Stimulated activated CD8-positive, alpha-beta memory T cell treated with anti-CD3 and anti-CD28 coated beads, Interleukin-2, amount 100 ng/mL, for 48 hours (primary cell): Measurements from ENCODE around the gene MCTP1.

Source experiments
- DNase-seq, 2 donors: peaks; one replicate each; pipeline ENCODE4 v3.0.0-alpha.2; 2020; ENCODE audit warnings: low read depth in 2 of 2

MCTP1 gene

DNA sequence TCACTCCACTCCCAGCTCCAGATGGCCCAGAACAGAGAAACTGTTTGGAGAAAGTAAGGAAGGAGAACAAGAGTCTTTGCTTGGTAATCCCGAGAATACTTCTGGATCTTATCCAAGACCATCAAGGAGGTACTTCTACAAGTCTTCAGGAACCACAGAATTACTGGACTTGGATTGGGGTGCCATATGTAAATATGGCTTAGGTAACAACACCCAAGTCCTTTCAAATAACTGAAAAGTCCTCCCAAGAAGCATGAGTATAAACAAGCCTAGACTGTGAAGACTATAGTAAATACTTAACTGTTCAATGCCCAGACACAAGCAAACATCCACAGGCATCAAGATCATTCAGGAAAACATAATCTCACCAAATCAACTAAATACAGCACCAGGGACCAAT is 170.0 kb downstream of the MCTP1 start:
- no peak for DNase-seq

DNA sequence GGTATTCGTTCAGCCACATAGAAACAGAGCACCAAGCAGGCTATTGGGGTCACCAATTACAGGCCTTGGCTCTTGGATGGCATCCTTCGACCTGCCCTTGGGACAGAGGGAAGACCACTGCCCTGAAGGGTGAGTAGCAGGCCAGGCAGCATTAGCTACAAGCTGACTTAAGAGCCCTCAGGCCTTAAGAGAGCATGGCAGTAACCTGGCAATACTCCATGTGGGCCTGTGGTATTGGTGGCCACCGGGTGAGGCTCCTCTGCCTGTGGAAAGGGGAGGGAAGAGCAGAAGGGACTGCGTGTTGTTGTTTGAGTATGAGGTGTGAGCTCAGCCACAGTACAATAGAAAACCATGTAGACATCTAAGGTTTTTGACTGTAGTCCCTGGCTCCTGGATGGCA is 170.6 kb downstream of the MCTP1 start:
- no peak for DNase-seq

DNA sequence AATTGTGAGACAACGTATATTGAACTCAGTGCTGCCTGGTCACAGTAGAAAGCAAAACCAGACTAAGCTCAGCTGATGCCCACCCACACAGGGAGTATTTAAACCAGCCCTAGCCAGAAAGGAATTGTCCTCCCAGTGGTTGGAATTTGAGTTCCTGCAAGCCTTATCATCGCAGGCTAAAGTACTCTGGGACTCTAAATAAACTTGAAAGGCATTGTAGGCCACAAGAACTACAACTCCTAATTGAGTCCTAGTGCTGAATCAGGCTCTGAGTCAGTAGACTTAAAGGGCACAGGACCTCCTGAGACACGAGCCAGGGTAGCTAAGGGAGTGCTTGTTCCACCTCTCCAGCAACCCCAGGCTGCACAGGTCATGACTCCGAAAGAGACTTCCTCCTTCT is 171.4 kb downstream of the MCTP1 start:
- DNase-seq = no peak

DNA sequence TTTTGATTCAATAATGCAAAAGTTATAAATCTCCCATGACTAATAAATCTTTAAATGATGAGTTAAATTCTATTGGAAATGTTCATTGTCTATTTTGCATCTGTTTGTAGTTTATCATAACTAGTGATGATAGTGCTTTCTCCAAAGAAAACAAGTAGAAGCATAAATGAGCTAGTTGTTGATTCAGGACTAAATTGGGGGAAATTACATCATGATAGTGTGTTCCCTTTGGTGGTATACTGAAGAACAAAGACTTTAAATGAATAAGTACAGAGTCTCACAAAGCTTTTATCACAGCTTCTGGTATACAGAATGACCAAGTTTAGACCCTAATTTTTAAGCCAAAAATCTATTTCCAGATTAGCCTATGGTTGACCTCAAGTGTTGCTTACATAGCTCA is 173.8 kb downstream of the MCTP1 start:
- DNase-seq = no peak

DNA sequence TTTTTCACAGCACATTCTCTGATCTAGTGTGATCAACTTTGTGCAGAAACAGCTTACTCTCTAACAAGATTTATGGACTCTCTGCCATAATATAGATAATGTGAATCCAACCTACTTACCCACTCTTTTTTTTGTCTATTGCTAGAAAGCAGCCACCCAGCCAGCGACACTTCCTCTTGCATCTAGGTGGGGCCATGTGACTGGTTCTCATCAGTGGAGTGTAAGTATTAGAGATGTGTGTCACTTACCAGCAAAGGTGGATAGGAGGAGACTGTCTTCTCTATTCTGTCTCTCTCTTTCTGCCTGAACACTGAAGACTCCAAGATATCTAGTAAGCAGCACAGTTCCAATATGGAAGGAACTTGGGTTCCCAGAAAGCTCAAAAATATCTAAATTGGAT is 174.8 kb downstream of the MCTP1 start:
- no peak for DNase-seq

DNA sequence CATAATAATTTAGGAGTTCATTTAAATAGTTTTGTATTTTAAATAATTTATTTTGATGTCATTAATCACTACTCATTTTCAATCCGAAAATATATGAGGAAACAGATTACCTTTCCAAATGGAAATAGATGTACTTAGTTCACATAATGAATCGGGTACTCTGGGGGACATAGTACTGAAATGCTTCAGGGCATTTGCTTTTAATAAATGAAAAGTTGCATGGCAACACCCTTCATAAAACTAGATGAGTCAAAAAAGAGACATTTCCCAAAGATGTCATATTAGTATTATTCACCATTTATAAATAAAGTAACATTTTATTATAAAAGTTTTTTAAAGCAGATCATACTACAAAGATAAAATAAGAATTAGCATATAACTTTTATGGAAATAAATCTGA is 177.8 kb downstream of the MCTP1 start:
- DNase-seq = no peak

GRCh38 chr5:95105638-95106037 is 179.3 kb downstream of the MCTP1 start:
- DNase-seq = no peak

DNA sequence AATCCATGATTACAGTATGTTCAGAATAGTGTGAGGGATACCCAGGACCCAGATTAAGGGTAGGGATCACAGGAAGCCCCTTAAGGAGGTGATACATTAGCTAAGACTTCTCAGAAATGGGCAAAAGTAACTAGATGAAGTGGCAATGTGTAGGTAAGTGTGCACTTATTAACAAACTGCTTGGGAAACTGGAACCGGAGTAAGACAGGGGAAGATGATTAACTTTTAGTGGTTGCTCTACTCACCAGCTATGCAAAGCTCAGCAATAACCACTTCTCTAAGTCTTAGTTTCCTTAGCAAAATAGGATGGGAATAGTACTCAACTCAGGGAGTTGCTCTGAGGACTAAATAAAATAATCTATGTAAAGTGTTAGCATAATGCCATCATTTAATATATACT is 182.2 kb downstream of the MCTP1 start:
- no peak for DNase-seq

GRCh38 chr5:95102080-95102479 is 182.8 kb downstream of the MCTP1 start:
- no peak for DNase-seq

DNA sequence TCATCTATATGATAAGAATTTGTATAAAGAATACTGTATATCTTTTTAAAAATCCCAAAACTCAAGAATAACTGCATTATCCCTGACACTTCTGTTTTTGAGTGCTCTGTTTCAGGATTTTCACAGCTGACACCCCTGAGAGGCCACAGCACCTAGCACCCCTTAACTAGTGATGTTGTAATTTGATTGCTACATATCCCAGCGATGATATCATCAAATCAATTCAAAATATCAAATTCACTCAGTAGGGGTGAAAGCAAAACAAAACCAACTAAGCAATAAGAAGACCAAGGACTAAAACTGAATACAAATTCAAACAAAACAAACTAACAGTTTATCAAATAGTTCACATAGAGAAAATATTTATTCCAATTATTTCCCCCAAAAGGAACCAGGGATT is 184.3 kb downstream of the MCTP1 start:
- DNase-seq = no peak

DNA sequence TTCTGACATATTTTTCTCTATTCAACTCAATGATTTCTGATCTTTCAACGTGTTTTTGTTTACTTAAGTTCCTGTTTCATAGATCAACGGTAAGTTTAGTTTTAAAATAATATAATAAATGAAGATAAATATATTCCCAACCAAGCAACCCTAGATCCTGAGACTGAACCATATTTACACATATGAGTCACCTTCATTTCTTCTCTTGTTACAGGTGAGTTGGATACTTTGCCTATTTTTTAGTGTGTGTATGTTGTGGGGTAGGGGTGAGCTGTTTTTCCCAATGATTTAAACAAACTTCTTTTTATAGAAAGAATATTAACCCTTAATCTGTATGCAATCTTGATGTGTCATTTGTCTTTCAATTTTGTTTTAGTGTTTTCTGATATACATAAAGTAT is 186.9 kb downstream of the MCTP1 start:
- no peak for DNase-seq

GRCh38 chr5:95093211-95093610 is 191.7 kb downstream of the MCTP1 start:
- no peak for DNase-seq

DNA sequence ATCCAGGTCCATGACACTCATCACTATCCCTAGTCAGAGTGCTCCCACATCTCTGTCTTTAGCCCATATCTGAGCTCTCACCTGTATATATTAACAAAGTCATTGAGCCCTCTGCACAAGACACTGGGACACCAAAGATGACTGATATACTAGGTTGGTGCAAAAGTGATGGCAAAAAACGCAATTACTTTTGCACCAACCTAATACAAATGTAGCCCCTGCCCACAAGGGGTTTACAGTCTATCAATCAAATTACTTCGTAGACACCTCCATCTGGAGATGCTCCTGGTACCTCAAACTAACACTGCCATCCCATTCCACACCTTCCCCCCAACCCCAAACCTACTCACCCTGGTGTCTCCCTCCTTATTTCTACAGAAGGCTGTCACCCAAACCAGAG is 194.1 kb downstream of the MCTP1 start:
- no peak for DNase-seq

DNA sequence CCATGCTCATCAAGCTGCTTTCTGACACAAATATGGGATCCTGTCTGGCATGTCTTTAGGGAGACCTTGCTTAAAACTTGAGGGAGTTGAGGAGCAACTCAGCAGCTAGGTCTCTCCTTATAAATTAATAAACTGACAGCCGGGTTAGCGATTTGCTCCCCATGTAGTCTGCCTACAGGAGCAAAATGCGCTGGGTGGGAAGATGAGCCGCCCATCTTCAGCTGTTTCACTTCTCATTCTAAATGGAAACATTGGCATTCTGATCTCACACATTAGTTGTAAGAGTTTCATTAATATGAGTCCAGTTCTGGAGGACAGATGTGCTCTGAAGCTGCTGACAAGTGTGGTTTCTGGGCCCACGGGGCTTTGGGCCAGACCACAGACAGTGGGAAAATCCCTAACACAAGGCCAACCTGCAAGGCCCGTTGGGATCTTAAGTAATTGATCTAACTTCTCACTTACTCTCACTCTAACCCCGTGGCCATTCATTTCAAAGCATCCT is 197.0 kb downstream of the MCTP1 start:
- DNase-seq = no peak

DNA sequence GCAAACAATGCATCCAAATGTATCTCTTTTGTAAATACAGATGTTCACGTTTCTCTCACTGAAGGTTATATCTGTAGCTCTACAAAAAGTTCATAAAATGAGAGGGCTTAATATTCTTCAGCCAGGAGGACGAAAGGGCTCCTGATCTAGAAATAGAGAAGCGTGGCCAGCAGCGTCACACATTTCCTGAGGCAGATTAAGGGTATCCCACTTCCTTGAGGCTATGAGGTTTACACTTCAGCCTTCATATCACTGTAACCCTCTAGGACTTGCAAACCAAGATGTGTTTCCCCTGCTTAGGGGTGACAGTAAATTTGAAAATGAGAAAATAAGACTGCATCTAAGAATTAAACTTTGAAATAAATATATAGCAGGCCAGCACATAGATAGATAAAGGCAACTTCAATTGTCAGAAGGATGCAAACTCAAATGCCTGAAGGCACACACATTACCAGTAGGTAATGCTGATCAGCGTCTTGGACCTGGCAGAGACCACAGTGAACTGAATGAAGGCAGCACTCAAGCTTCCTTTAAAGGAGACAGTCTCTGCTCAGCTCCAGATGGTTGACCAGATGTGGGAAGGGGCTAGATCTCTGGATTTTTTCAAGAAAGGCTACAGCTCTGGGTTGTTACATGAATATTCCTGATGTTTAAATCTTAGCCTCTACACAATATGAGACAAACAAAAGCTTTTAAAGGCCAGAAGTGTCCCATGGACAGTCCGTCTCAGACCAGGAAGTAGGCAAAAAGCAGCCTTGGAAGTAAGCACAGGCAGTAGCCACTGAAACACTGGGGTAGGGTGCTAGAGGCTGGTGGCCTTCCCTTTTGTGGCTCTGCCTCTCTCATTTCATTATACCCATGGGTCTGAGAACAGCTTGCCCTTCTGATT is 197.7 kb downstream of the MCTP1 start:
- no peak for DNase-seq

DNA sequence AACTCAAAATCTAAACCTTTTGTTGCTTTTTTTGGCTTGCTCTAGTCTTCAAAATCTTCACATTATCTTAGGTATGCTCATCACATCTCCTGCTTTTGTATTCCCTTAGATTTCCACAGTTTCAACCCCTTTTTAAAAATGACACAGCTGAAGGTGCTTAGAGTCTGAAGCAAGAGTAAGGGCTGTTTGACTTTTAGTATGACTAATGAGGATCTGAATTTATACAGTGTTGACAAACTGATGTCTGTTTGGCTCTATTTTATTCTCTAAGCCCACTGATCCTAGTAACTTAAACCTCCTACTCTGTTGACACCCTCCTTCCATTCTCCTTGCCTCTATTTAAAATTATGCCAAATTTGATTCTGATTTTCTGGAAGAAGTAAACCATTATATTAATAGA is 200.1 kb downstream of the MCTP1 start:
- no peak for DNase-seq

DNA sequence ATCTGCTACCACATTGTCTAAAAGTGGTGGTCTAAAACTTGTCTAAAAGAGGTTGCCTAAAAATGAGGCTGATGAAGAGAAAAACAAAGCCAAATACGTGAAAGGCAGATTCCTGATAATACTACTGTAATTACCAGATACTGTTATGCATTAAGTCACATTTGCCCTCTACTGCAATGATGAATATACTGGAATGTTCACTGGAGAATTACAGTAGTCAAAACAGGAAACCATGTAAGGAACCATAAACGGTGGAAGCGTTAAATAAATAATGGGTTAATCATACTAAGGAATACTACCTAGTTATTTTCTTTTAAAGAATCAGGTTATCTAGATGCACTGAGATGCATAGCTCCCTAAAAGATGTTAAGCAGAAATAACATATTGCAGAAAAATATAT is 201.3 kb downstream of the MCTP1 start:
- no peak for DNase-seq

- DNase-seq = no peak
These were observed 202.9 kb downstream of the MCTP1 start for GRCh38 chr5:95081982-95082381.

DNA sequence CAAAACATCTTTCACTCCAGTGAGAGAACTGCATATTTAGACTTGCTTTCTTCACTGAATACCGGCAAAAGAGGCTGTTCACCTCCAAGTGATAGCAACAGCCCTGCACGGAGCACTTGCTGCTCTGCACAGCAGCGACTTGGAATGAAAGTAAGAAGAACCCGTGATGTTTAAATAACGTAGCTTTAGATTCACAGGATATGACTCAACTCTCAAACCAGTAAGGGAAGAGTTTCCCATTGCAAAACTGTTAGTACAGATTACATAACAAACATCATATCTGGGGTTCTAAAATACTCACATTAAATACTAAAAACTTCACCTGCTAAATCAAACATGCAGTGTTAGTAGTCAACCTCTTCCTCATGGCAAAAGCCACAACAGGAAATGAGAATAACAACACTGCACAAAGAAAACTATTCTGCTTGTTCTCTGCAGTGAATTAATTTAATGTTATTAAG is 203.4 kb downstream of the MCTP1 start:
- no peak for DNase-seq

- DNase-seq = no peak
These were observed 204.5 kb downstream of the MCTP1 start for GRCh38 chr5:95080441-95080840.

DNA sequence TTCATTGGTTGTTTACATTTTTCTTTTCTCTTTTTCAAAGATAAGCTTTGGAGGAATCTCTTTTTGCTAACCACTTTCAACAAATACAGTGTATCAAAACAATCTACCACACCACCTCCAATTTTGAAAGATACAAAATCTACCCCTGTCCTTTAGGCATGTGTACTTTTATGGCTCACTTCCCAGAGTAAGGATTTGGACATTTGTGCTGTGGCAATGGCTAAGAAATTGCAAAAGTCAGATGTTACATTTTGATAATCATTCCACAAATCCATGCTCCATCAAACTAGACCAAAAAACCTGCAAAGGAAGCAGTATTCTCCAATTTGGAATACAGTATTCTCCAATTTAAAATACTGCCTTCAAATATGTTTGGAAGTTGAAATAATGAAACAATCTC is 204.9 kb downstream of the MCTP1 start:
- DNase-seq = no peak

GRCh38 chr5:95078868-95079267 is 206.0 kb downstream of the MCTP1 start:
- no peak for DNase-seq

- DNase-seq = no peak
These were observed 208.3 kb downstream of the MCTP1 start for GRCh38 chr5:95076395-95077185.
